Right lobe of liver (tissue), 6 donors: ENCODE measurements around the gene GRIA2. TPM values are rescaled to one million over a fixed set of nuclear protein-coding genes. Genes with fewer than 3 reads are reported as not detected.
"Not testable (repeated sequence)": the region's sequence is repeated elsewhere in the genome, so short reads cannot be mapped to it uniquely, and the experiment has no call there.

Experiments used
- ATAC-seq, 4 donors: fragments of 200-7000 bp; cut with Tn5 transposase; one replicate each; pipeline ENCODE4 v1.9.1; 2020; ENCODE audit warnings: mild to moderate bottlenecking in 4 of 4, moderate library complexity in 4 of 4
- DNase-seq, 3 donors: peaks; one replicate each; pipeline ENCODE4 v3.0.0-alpha.2; 2020
- H3K27ac ChIP-seq, 3 donors: fragments of 200-600 bp; one replicate each; pipeline ENCODE4 v1.8.0; 2022
- H3K27me3 ChIP-seq, 2 donors: fragments of 200-600 bp; one replicate each; pipeline ENCODE4 v1.8.0; 2022
- H3K36me3 ChIP-seq, 4 donors: fragments of 200-600 bp; sonication (generic) in 1 of 4; one replicate each; pipeline versions ENCODE4 v1.5.1 to v1.8.0; 2017 to 2022; ENCODE audit warnings: control low read depth in 1 of 4
- H3K4me1 ChIP-seq, 4 donors: fragments of 200-600 bp; sonication (generic) in 1 of 4; one replicate each; pipeline versions ENCODE4 v1.5.1 to v1.8.0; 2017 to 2022; ENCODE audit warnings: control low read depth in 1 of 4
- H3K4me3 ChIP-seq, 3 donors: fragments of 200-600 bp; one replicate each; pipeline ENCODE4 v1.8.0; 2022
- H3K9me3 ChIP-seq, 4 donors: fragments of 200-600 bp; sonication (generic) in 1 of 4; one replicate each; pipeline versions ENCODE4 v1.5.1 to v1.8.0; 2017 to 2022; ENCODE audit warnings: control low read depth in 1 of 4
- POLR2A ChIP-seq: fragments of 450-650 bp; IDR thresholded peaks from one replicate; pipeline ENCODE4 v1.6.1; 2017; ENCODE audit warnings: antibody characterized with exemption, mild to moderate bottlenecking
- WGBS: methylation state at CpG from one replicate; pipeline ENCODE4 v1.1.6; 2018; ENCODE audit warnings: low coverage, low lambda C conversion rate; ENCODE audit not compliant: insufficient coverage; ENCODE audit errors: missing lambda C conversion rate; 5-methylcytosine and 5-hydroxymethylcytosine counted together
- intact Hi-C, 2 donors: fragments of 100-400 bp; cut with DNase I; formaldehyde crosslinking; loops; one replicate each; pipeline versions ENCODE4 v1.11.2 to v1.14.1; 2022
- total RNA-seq, 6 experiments: library from RNA; depleted of rRNA in 2 of 6; stranded (reverse); fragments of >200 nt in 2 of 6; fragmentation: NEBNext Ultra II Directional in 3 of 6; extraction: Animal tissue kit (Norgen Biotek cat#: 25700) in 3 of 6; gene quantifications; one replicate each; pipeline versions ENCODE4 v1.1.0 to v1.2.4, GENCODE V29; 2016 to 2023
- TF ChIP-seq, protein P1 (sequence below), 4 donors: fragments of 200-600 bp in 3 of 4; fragments of 450-650 bp in 1 of 4; IDR thresholded peaks; one replicate each; pipeline versions ENCODE4 v1.5.1 to v1.8.0; 2016 to 2022; ENCODE audit warnings: antibody characterized with exemption in 4 of 4, mild to moderate bottlenecking in 2 of 4
- donor health status: DM: no; HTN: yes; CAD: no.
- donor health status: DM: no; HTN: no; CAD: no.
- donor health status: DM: no; HTN: no; CAD: no.
- donor health status: DM: no; HTN: yes; CAD: no.
- donor health status: DM: no; HTN: yes; CAD: no.

The GRIA2 gene
- total RNA-seq, 6 experiments from 2014 or later: not detected

DNA sequence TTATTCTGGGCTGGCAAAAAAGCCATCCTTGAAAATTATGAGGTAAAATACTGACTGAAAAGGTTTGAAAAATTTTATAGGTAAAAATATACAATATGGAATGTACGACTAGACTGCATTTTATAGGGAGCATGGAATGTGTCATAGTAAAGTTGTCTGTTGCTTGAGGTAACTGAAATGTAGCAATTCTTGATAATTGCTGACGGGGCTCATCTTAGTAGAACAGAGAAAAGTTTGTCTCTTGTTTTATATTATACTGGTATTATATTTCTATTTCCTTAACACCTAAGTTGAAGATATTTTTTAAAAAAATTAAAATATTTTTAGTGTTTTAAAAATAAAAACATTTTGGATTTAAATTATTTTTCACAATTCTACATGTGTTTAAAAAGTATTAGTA is 11.0 kb downstream of the GRIA2 start:
- H3K27me3 ChIP-seq: no peaks in the 10 kb centered on the region

DNA sequence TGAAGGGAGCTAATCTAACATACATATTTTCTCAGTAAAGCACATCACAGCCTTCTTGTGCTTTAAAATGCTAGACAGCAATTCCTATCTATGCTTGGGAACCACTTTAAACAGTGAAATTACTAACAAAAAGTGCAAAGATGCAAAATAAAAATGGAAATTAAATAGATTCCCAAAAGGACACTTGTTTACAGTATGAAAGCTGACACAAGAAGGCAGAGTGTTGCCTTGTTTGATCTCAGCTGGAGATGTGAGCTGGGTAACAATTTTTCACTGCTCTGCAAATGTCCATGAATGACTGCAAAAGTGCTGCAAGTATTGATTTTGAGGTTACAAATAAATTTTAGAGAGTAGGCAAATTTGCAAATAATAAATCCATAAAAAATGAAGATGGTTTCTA is 22.3 kb downstream of the GRIA2 start:
- no peaks in the 10 kb centered on the region for H3K27me3 ChIP-seq
- H3K27ac ChIP-seq: no peak overlapping the region
- TF ChIP-seq POLR2A: no peak
- TF ChIP-seq, protein P1, sequence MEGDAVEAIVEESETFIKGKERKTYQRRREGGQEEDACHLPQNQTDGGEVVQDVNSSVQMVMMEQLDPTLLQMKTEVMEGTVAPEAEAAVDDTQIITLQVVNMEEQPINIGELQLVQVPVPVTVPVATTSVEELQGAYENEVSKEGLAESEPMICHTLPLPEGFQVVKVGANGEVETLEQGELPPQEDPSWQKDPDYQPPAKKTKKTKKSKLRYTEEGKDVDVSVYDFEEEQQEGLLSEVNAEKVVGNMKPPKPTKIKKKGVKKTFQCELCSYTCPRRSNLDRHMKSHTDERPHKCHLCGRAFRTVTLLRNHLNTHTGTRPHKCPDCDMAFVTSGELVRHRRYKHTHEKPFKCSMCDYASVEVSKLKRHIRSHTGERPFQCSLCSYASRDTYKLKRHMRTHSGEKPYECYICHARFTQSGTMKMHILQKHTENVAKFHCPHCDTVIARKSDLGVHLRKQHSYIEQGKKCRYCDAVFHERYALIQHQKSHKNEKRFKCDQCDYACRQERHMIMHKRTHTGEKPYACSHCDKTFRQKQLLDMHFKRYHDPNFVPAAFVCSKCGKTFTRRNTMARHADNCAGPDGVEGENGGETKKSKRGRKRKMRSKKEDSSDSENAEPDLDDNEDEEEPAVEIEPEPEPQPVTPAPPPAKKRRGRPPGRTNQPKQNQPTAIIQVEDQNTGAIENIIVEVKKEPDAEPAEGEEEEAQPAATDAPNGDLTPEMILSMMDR (IDR thresholded peaks at IDR 0.05): no peak
- no peak overlapping the region for H3K4me3 ChIP-seq
- intact Hi-C loops: no loop called here
- no peaks in the 10 kb centered on the region for H3K36me3 ChIP-seq
- no peaks in the 10 kb centered on the region for H3K4me1 ChIP-seq
- no peak for DNase-seq
- ATAC-seq: no peak
- H3K9me3 ChIP-seq: no peaks in the 10 kb centered on the region

More for the DNA sequence above, 11.0 kb downstream of the GRIA2 start:
- ATAC-seq: no peak
- H3K4me3 ChIP-seq: no peak overlapping the region
- H3K36me3 ChIP-seq: no peaks in the 10 kb centered on the region
- TF ChIP-seq, protein P1 (IDR thresholded peaks at IDR 0.05): no peak
- no peak for TF ChIP-seq POLR2A
- intact Hi-C loops: no loop called here
- no peak for DNase-seq
- no peak overlapping the region for H3K27ac ChIP-seq
- 47% methylated on average over 2 of the region's 2 CpGs for WGBS
- no peaks in the 10 kb centered on the region for H3K9me3 ChIP-seq
- no peaks in the 10 kb centered on the region for H3K4me1 ChIP-seq

DNA sequence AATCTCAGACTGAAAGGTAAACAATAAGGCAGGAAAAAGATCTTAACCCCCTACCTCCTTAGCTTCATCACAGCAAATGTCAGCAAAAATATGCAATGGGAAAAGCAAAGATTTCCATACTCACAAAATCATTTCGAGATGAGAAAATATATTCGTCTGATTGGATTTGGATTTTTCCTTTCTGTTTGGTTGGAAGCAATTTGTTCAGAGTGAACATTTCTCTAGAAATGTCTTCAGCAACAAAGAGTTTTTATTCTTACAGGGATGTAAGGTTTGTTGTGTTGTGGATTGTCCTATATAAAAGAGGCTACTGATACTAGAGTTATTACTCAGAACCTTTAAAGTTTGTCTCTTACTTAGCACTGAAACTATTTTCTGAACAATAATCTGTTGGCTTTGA is 23.8 kb downstream of the GRIA2 start:
- intact Hi-C loops: no loop called here
- Histone ChIP-seq H3K27me3 (no peaks in the 10 kb centered on the region), H3K4me1 (no peaks in the 10 kb centered on the region), H3K9me3 (no peaks in the 10 kb centered on the region), H3K27ac (no peak overlapping the region), H3K4me3 (no peak overlapping the region), H3K36me3 (no peaks in the 10 kb centered on the region)
- TF ChIP-seq, protein P1 (IDR thresholded peaks at IDR 0.05): no peak
- TF ChIP-seq POLR2A: no peak
- no peak for DNase-seq
- 36% methylated on average over 2 of the region's 2 CpGs for WGBS
- no peak for ATAC-seq

- no peak for DNase-seq
- Histone ChIP-seq H3K36me3 (no peaks in the 10 kb centered on the region), H3K4me3 (no peak overlapping the region), H3K27me3 (no peaks in the 10 kb centered on the region), H3K4me1 (no peaks in the 10 kb centered on the region), H3K27ac (no peak overlapping the region), H3K9me3 (no peaks in the 10 kb centered on the region)
- no peak for ATAC-seq
- no peak for TF ChIP-seq POLR2A
- TF ChIP-seq, protein P1 (IDR thresholded peaks at IDR 0.05): no peak
- intact Hi-C loops: no loop called here
These were observed 24.8 kb downstream of the GRIA2 start for GRCh38 chr4:157245351-157245750.

DNA sequence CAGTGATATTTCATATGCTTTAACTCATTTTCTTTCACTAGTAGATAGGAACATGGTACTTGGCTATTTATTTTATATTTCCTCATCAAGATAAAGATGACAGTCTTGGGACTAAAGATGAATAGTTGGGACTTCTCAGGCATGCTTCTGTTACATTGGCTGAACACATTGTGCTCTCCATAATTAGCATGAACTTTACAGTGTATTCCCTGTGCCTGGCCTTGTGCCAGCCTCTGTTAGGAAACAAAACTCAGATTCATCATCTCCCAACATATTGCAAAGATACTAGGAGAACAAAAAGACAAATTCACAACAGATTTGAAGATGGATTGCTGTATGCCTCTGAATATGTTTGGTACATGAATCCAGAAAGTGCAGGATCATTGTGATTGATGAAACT is 26.4 kb downstream of the GRIA2 start:
- H3K4me3 ChIP-seq: no peak overlapping the region
- TF ChIP-seq, protein P1 (IDR thresholded peaks at IDR 0.05): no peak
- no peak for TF ChIP-seq POLR2A
- ATAC-seq (no peak), DNase-seq (no peak)
- no peaks in the 10 kb centered on the region for H3K36me3 ChIP-seq
- H3K9me3 ChIP-seq: no peaks in the 10 kb centered on the region
- H3K27ac ChIP-seq: no peak overlapping the region
- H3K27me3 ChIP-seq: no peaks in the 10 kb centered on the region
- intact Hi-C loops: no loop called here
- H3K4me1 ChIP-seq: no peaks in the 10 kb centered on the region

- ATAC-seq, DNase-seq, intact Hi-C loops, H3K27me3 ChIP-seq, H3K27ac ChIP-seq, H3K9me3 ChIP-seq, H3K4me1 ChIP-seq, H3K36me3 ChIP-seq, H3K4me3 ChIP-seq: not testable (repeated sequence)
- WGBS: 60% methylated on average over 6 of the region's 6 CpGs
These were observed 37.6 kb downstream of the GRIA2 start for GRCh38 chr4:157258165-157258564.
